Measurements from ENCODE around the gene MAST3. TPM values are rescaled to one million over a fixed set of nuclear protein-coding genes. Genes with fewer than 3 reads are reported as not detected.

MAST3 gene
- total RNA-seq, 1 experiment from 2014 or later, result 4.1 TPM

GRCh38 chr19:18149596-18149975 is 52.0 kb downstream of the MAST3 start:
- intact Hi-C loops (cut with micrococcal nuclease), result no loop called here
- Mint-ChIP-seq H3K36me3 (ENCODE audit: insufficient read depth, unreplicated experiment) (peaks cover 33% of the 10 kb centered on the region), H3K27me3 (ENCODE audit: insufficient read depth, unreplicated experiment) (no peaks in the 10 kb centered on the region), H3K4me1 (ENCODE audit: insufficient read depth, unreplicated experiment) (peaks cover 15% of the 10 kb centered on the region), H3K4me3 (ENCODE audit: unreplicated experiment) (no peak overlapping the region), H3K9me3 (ENCODE audit: unreplicated experiment) (no peaks in the 10 kb centered on the region), H3K27ac (ENCODE audit: low read depth, unreplicated experiment) (no peak overlapping the region)
- no peak for DNase-seq (ENCODE audit: unreplicated experiment)
- ChIA-PET CTCF (interaction anchor here (1.1 to 2.8 kb wide), 2 partner anchors 12 to 36 kb away, joined by 5 to 18 read pairs; no protein-coding TSS in a partner anchor), POLR2A (interaction anchor here (0.6 kb wide), 1 partner anchor 31 kb away, joined by 3 read pairs; no protein-coding TSS in a partner anchor)
- no TSS peak for BruUV-seq (replicated peaks)
- TF ChIP-seq CTCF (IDR thresholded peaks at IDR 0.05; ENCODE audit: unreplicated experiment), result no peak

GRCh38 chr19:18150776-18151624 is 53.4 kb downstream of the MAST3 start:
- no peaks in the 10 kb centered on the region for H3K27me3 Mint-ChIP-seq (ENCODE audit: insufficient read depth, unreplicated experiment)
- peak overlapping the region; percentile 88 for H3K4me3 Mint-ChIP-seq (ENCODE audit: unreplicated experiment)
- H3K36me3 Mint-ChIP-seq (ENCODE audit: insufficient read depth, unreplicated experiment), result peaks cover 36% of the 10 kb centered on the region
- H3K27ac Mint-ChIP-seq (ENCODE audit: low read depth, unreplicated experiment), result peak overlapping the region; percentile 99
- POLR2A ChIA-PET, result interaction anchor here (0.6 to 2.2 kb wide), 11 partner anchors 9 to 141 kb away, joined by 3 to 21 read pairs (median 4); partner anchors contain the start of gene JUND
- no TSS peak for BruUV-seq (replicated peaks)
- no peak for TF ChIP-seq CTCF (IDR thresholded peaks at IDR 0.05; ENCODE audit: unreplicated experiment)
- no peaks in the 10 kb centered on the region for H3K9me3 Mint-ChIP-seq (ENCODE audit: unreplicated experiment)
- DNase-seq (ENCODE audit: unreplicated experiment), result no peak
- intact Hi-C loops (cut with micrococcal nuclease), result loop anchor here (10.0 kb wide), 1 partner anchor 146 kb away; the partner anchor contains the start of gene ARRDC2
- peaks cover 17% of the 10 kb centered on the region for H3K4me1 Mint-ChIP-seq (ENCODE audit: insufficient read depth, unreplicated experiment)
- CTCF ChIA-PET, result interaction anchor here (0.6 to 2.8 kb wide), 10 partner anchors 9 to 292 kb away, joined by 3 to 18 read pairs (median 4); no protein-coding TSS in a partner anchor

GRCh38 chr19:18152442-18152816 is 54.9 kb downstream of the MAST3 start:
- no TSS peak for BruUV-seq (replicated peaks)
- Mint-ChIP-seq H3K4me1 (ENCODE audit: insufficient read depth, unreplicated experiment) (peaks cover 26% of the 10 kb centered on the region), H3K4me3 (ENCODE audit: unreplicated experiment) (peak overlapping the region; percentile 88), H3K27ac (ENCODE audit: low read depth, unreplicated experiment) (peak overlapping the region; percentile 99), H3K27me3 (ENCODE audit: insufficient read depth, unreplicated experiment) (no peaks in the 10 kb centered on the region), H3K36me3 (ENCODE audit: insufficient read depth, unreplicated experiment) (peaks cover 23% of the 10 kb centered on the region), H3K9me3 (ENCODE audit: unreplicated experiment) (no peaks in the 10 kb centered on the region)
- POLR2A ChIA-PET, result interaction anchor here (0.6 to 2.2 kb wide), 11 partner anchors 8 to 140 kb away, joined by 3 to 21 read pairs (median 5); partner anchors contain the start of gene JUND
- intact Hi-C loops (cut with micrococcal nuclease), result loop anchor here (1.0 to 10.0 kb wide), 2 partner anchors 39 to 148 kb away; partner anchors contain the start of gene ARRDC2
- peak; percentile 97 for DNase-seq (ENCODE audit: unreplicated experiment)
- CTCF ChIA-PET, result interaction anchor here (0.7 to 2.3 kb wide), 9 partner anchors 9 to 388 kb away, joined by 3 to 15 read pairs (median 3); no protein-coding TSS in a partner anchor
- peak; percentile 68 for TF ChIP-seq CTCF (IDR thresholded peaks at IDR 0.05; ENCODE audit: unreplicated experiment)

Data from MCF 10A (cell line).